ENCODE results near the gene SFT2D1. TPM values are rescaled to one million over a fixed set of nuclear protein-coding genes. Genes with fewer than 3 reads are reported as not detected.
"Not testable (repeated sequence)": the region's sequence is repeated elsewhere in the genome, so short reads cannot be mapped to it uniquely, and the experiment has no call there.

Gene SFT2D1
- total RNA-seq, 2 donors from 2014 or later: 11.5 to 28.0 TPM

GRCh38 chr6:166386111-166386510, 43.8 kb upstream of the SFT2D1 start:
- H3K27ac ChIP-seq: no peak overlapping the region
- no peak for ATAC-seq

GRCh38 chr6:166383802-166384363, 41.5 kb upstream of the SFT2D1 start:
- WGBS, 2 donors: 6 to 10% methylated on average over 22 of the region's 22 CpGs
- peak; percentile 32 to 64 (median 56) for DNase-seq
- H3K27me3 ChIP-seq; intact Hi-C loops (cut with DNase I); H3K9me3 ChIP-seq; H3K36me3 ChIP-seq (replicated peaks in 1 of 2; ENCODE audit: insufficient read depth in 1 of 2, low read depth in 2 of 2); ATAC-seq: not testable (repeated sequence)
- Histone ChIP-seq H3K4me1 (peaks cover 34% of the 10 kb centered on the region), H3K27ac (peak overlapping the region; percentile 81 to 99 (median 98)), H3K4me3 (peak overlapping the region; percentile 55 to 65)
- peak in 5 of 7 experiments; percentile 22 to 67 (median 47) for TF ChIP-seq CTCF (IDR thresholded peaks at IDR 0.05)

More at GRCh38 chr6:166386111-166386510, 43.8 kb upstream of the SFT2D1 start:
- TF ChIP-seq CTCF (IDR thresholded peaks at IDR 0.05) (no peak), POLR2A (IDR thresholded peaks at IDR 0.05) (no peak)
- no peaks in the 10 kb centered on the region for H3K9me3 ChIP-seq
- H3K4me3 ChIP-seq: no peak overlapping the region
- WGBS, 2 donors: 84 to 85% methylated on average over 9 of the region's 9 CpGs
- DNase-seq: no peak
- intact Hi-C loops (cut with DNase I): no loop called here
- H3K27me3 ChIP-seq: no peaks in the 10 kb centered on the region
- H3K36me3 ChIP-seq (replicated peaks in 1 of 2; ENCODE audit: insufficient read depth in 1 of 2, low read depth in 2 of 2): no peaks in the 10 kb centered on the region
- peaks cover 16% of the 10 kb centered on the region for H3K4me1 ChIP-seq

GRCh38 chr6:166382933-166383801, 40.8 kb upstream of the SFT2D1 start, which contains the start of gene MPC1:
Gene MPC1 (minus strand): TSS chr6:166382940. CDS start chr6:166382876, 64 bp downstream.
- 1% methylated on average over 35 to 86 of the region's 94 CpGs for WGBS, 2 donors
- H3K27ac ChIP-seq: peak within 1 kb of the TSS; percentile 94 to 99 (median 98)
- TF ChIP-seq POLR2A (IDR thresholded peaks at IDR 0.05) (peak; percentile 80 to 84 (median 81)), CTCF (IDR thresholded peaks at IDR 0.05) (peak in 1 of 7 experiments; percentile 9)
- intact Hi-C loops (cut with DNase I): no loop called here
- peaks cover 33% of the 10 kb centered on the region for H3K4me1 ChIP-seq
- H3K27me3 ChIP-seq: no peaks in the 10 kb centered on the region
- peak within 1 kb of the TSS; percentile 65 to 96 for H3K4me3 ChIP-seq
- H3K36me3 ChIP-seq (replicated peaks in 1 of 2; ENCODE audit: insufficient read depth in 1 of 2, low read depth in 2 of 2): no peaks in the 10 kb centered on the region
- ATAC-seq (peak; percentile 87), DNase-seq (peak; percentile 96 to 97 (median 96))
- no peaks in the 10 kb centered on the region for H3K9me3 ChIP-seq

GRCh38 chr6:166382500-166382932, 40.2 kb upstream of the SFT2D1 start:
- no peaks in the 10 kb centered on the region for H3K27me3 ChIP-seq
- DNase-seq: no peak
- intact Hi-C loops (cut with DNase I): no loop called here
- no peak for TF ChIP-seq CTCF (IDR thresholded peaks at IDR 0.05)
- TF ChIP-seq POLR2A (IDR thresholded peaks at IDR 0.05): peak; percentile 83 to 92 (median 91)
- peak overlapping the region; percentile 65 to 96 for H3K4me3 ChIP-seq
- H3K4me1 ChIP-seq: peaks cover 34% of the 10 kb centered on the region
- peak; percentile 2 for ATAC-seq
- peak overlapping the region; percentile 94 to 99 (median 98) for H3K27ac ChIP-seq
- no peaks in the 10 kb centered on the region for H3K36me3 ChIP-seq (replicated peaks in 1 of 2; ENCODE audit: insufficient read depth in 1 of 2, low read depth in 2 of 2)
- WGBS, 2 donors: 0% methylated on average over 1 to 45 of the region's 46 CpGs
- H3K9me3 ChIP-seq: no peaks in the 10 kb centered on the region

Data from body of pancreas (tissue), 4 donors.